Neural cell (in vitro differentiated cells): ENCODE measurements around the gene MS4A18.

ENCODE experiments used
- CTCF ChIP-seq: fragments of 450-650 bp; IDR thresholded peaks from 2 replicates; pipeline ENCODE4 v1.5.1; 2014; ENCODE audit warnings: antibody characterized with exemption, mild to moderate bottlenecking, moderate library complexity; ENCODE audit not compliant: poor library complexity, severe bottlenecking
- EZH2 ChIP-seq: fragments of 200-600, 300-800 bp; shearing (Covaris generic), sonication (generic); IDR thresholded peaks from 2 replicates; pipeline ENCODE4 v1.6.1; 2014; ENCODE audit warnings: antibody characterized with exemption, low read length, borderline replicate concordance, mild to moderate bottlenecking; ENCODE audit not compliant: insufficient read depth, poor library complexity, severe bottlenecking

DNA sequence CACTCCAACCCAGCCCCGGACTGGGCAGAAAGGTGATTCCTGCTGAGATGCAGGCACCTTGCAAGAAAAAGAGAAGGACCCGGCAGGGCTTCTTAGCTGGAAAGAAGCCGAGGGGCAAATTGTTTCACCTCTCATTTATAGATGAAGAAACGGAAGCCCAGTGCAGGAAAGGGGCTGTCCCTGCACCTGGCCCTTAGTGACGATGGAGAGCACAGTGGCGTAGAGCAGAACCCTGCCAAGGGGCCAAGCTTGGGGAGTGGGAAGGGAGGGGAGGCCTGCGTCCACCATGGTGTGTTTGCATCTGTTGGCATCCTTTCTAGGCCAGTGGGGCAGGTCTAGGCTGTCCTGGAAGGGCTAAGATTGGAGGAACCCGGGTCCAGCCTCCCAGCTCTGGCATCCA, 24.3 kb downstream of the MS4A18 start:
- TF ChIP-seq CTCF = no peak
- no peak for TF ChIP-seq EZH2
